ENCODE data around the gene TBC1D5.
"Not testable (repeated sequence)": the region's sequence is repeated elsewhere in the genome, so short reads cannot be mapped to it uniquely, and the experiment has no call there.

TBC1D5 gene

GRCh38 chr3:17730318-17730967, 12.0 kb downstream of the TBC1D5 start:
- H3K9ac ChIP-seq, result no peak overlapping the region
- H3K4me3 ChIP-seq (IDR thresholded peaks at IDR 0.05; ENCODE audit: insufficient read depth, low read depth, low read length), result no peak overlapping the region
- H4K20me1 ChIP-seq (ENCODE audit: insufficient read depth), result no peaks in the 10 kb centered on the region
- no peaks in the 10 kb centered on the region for H3K27me3 ChIP-seq (ENCODE audit: insufficient read depth, low read depth)
- TF ChIP-seq, protein P1, sequence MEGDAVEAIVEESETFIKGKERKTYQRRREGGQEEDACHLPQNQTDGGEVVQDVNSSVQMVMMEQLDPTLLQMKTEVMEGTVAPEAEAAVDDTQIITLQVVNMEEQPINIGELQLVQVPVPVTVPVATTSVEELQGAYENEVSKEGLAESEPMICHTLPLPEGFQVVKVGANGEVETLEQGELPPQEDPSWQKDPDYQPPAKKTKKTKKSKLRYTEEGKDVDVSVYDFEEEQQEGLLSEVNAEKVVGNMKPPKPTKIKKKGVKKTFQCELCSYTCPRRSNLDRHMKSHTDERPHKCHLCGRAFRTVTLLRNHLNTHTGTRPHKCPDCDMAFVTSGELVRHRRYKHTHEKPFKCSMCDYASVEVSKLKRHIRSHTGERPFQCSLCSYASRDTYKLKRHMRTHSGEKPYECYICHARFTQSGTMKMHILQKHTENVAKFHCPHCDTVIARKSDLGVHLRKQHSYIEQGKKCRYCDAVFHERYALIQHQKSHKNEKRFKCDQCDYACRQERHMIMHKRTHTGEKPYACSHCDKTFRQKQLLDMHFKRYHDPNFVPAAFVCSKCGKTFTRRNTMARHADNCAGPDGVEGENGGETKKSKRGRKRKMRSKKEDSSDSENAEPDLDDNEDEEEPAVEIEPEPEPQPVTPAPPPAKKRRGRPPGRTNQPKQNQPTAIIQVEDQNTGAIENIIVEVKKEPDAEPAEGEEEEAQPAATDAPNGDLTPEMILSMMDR (conservative IDR thresholded peaks at IDR 0.05; ENCODE audit: low read depth, low read length), result no peak
- H3K4me2 ChIP-seq, result no peak overlapping the region
- no peaks in the 10 kb centered on the region for H3K4me1 ChIP-seq (ENCODE audit: low read depth, poor library complexity, severe bottlenecking)
- H3K27ac ChIP-seq, result no peak overlapping the region
- no peaks in the 10 kb centered on the region for H3K36me3 ChIP-seq (ENCODE audit: insufficient read depth)
- H2AFZ ChIP-seq (ENCODE audit: low read depth), result no peak overlapping the region
- H3K79me2 ChIP-seq (ENCODE audit: insufficient read depth, low read depth), result no peaks in the 10 kb centered on the region

- H3K4me2 ChIP-seq, result no peak overlapping the region
- H3K27ac ChIP-seq, result no peak overlapping the region
- H3K27me3 ChIP-seq (ENCODE audit: insufficient read depth, low read depth), result no peaks in the 10 kb centered on the region
- H3K4me3 ChIP-seq (IDR thresholded peaks at IDR 0.05; ENCODE audit: insufficient read depth, low read depth, low read length), result no peak overlapping the region
- TF ChIP-seq, protein P1 (conservative IDR thresholded peaks at IDR 0.05; ENCODE audit: low read depth, low read length), result no peak
- H3K79me2 ChIP-seq (ENCODE audit: insufficient read depth, low read depth), result no peaks in the 10 kb centered on the region
- H3K9ac ChIP-seq, result no peak overlapping the region
- no peak overlapping the region for H2AFZ ChIP-seq (ENCODE audit: low read depth)
- H4K20me1 ChIP-seq (ENCODE audit: insufficient read depth), result no peaks in the 10 kb centered on the region
- no peaks in the 10 kb centered on the region for H3K4me1 ChIP-seq (ENCODE audit: low read depth, poor library complexity, severe bottlenecking)
- H3K36me3 ChIP-seq (ENCODE audit: insufficient read depth), result no peaks in the 10 kb centered on the region
Observed at GRCh38 chr3:17726313-17726712, 16.1 kb downstream of the TBC1D5 start.

GRCh38 chr3:17725844-17726243, 16.6 kb downstream of the TBC1D5 start:
- H3K9ac ChIP-seq; H3K27me3 ChIP-seq (ENCODE audit: insufficient read depth, low read depth); H4K20me1 ChIP-seq (ENCODE audit: insufficient read depth); H3K4me1 ChIP-seq (ENCODE audit: low read depth, poor library complexity, severe bottlenecking); H3K4me2 ChIP-seq; H3K79me2 ChIP-seq (ENCODE audit: insufficient read depth, low read depth); H3K36me3 ChIP-seq (ENCODE audit: insufficient read depth); H2AFZ ChIP-seq (ENCODE audit: low read depth); H3K27ac ChIP-seq; H3K4me3 ChIP-seq (IDR thresholded peaks at IDR 0.05; ENCODE audit: insufficient read depth, low read depth, low read length): not testable (repeated sequence)

- H3K9ac ChIP-seq, result no peak overlapping the region
- TF ChIP-seq, protein P1 (conservative IDR thresholded peaks at IDR 0.05; ENCODE audit: low read depth, low read length), result no peak
- no peaks in the 10 kb centered on the region for H3K27me3 ChIP-seq (ENCODE audit: insufficient read depth, low read depth)
- no peak overlapping the region for H3K27ac ChIP-seq
- H3K4me3 ChIP-seq (IDR thresholded peaks at IDR 0.05; ENCODE audit: insufficient read depth, low read depth, low read length), result no peak overlapping the region
- no peak overlapping the region for H2AFZ ChIP-seq (ENCODE audit: low read depth)
- no peaks in the 10 kb centered on the region for H3K36me3 ChIP-seq (ENCODE audit: insufficient read depth)
- H3K79me2 ChIP-seq (ENCODE audit: insufficient read depth, low read depth), result no peaks in the 10 kb centered on the region
- H3K4me2 ChIP-seq, result no peak overlapping the region
- H4K20me1 ChIP-seq (ENCODE audit: insufficient read depth), result no peaks in the 10 kb centered on the region
- no peaks in the 10 kb centered on the region for H3K4me1 ChIP-seq (ENCODE audit: low read depth, poor library complexity, severe bottlenecking)
Observed at GRCh38 chr3:17724948-17725347, 17.5 kb downstream of the TBC1D5 start.

GRCh38 chr3:17724122-17724521, 18.3 kb downstream of the TBC1D5 start:
- no peaks in the 10 kb centered on the region for H3K36me3 ChIP-seq (ENCODE audit: insufficient read depth)
- TF ChIP-seq, protein P1 (conservative IDR thresholded peaks at IDR 0.05; ENCODE audit: low read depth, low read length), result no peak
- no peak overlapping the region for H2AFZ ChIP-seq (ENCODE audit: low read depth)
- H3K27me3 ChIP-seq (ENCODE audit: insufficient read depth, low read depth), result no peaks in the 10 kb centered on the region
- H3K79me2 ChIP-seq (ENCODE audit: insufficient read depth, low read depth), result no peaks in the 10 kb centered on the region
- H3K4me3 ChIP-seq (IDR thresholded peaks at IDR 0.05; ENCODE audit: insufficient read depth, low read depth, low read length), result no peak overlapping the region
- no peaks in the 10 kb centered on the region for H4K20me1 ChIP-seq (ENCODE audit: insufficient read depth)
- no peak overlapping the region for H3K27ac ChIP-seq
- no peak overlapping the region for H3K4me2 ChIP-seq
- H3K9ac ChIP-seq, result no peak overlapping the region
- H3K4me1 ChIP-seq (ENCODE audit: low read depth, poor library complexity, severe bottlenecking), result no peaks in the 10 kb centered on the region
